NCI-H1092 (cell line): Measurements from ENCODE around the gene INPP1.
"Not testable (repeated sequence)": the region's sequence is repeated elsewhere in the genome, so short reads cannot be mapped to it uniquely, and the experiment has no call there.

ENCODE experiments used
- DNase-seq: peaks from one replicate; lab custom pipeline; 2025; lab: John Stamatoyannopoulos, UW

The INPP1 gene

GRCh38 chr2:190334479-190335224, 8.7 kb upstream of the INPP1 start:
- DNase-seq = no peak

GRCh38 chr2:190335225-190335559, 8.2 kb upstream of the INPP1 start:
- DNase-seq = no peak

- not testable (repeated sequence) for DNase-seq
Observed at GRCh38 chr2:190335584-190335983, 7.8 kb upstream of the INPP1 start.

- no peak for DNase-seq
Observed at GRCh38 chr2:190336420-190336819, 7.0 kb upstream of the INPP1 start.

- DNase-seq = no peak
Observed at GRCh38 chr2:190338453-190338852, 4.9 kb upstream of the INPP1 start.

- DNase-seq = no peak
Observed at GRCh38 chr2:190339394-190339793, 4.0 kb upstream of the INPP1 start.

- no peak for DNase-seq
Observed at GRCh38 chr2:190340369-190340768, 3.0 kb upstream of the INPP1 start.

GRCh38 chr2:190342611-190343010, 778 bp upstream of the INPP1 start:
- DNase-seq = no peak

GRCh38 chr2:190343089-190343535, 277 bp upstream of the INPP1 start:
- no peak for DNase-seq

- peak; percentile 43 for DNase-seq
Observed at GRCh38 chr2:190344276-190344827, 963 bp downstream of the INPP1 start.

- no peak for DNase-seq
Observed at GRCh38 chr2:190350371-190350770, 7.0 kb downstream of the INPP1 start.

- DNase-seq = no peak
Observed at GRCh38 chr2:190351955-190352354, 8.6 kb downstream of the INPP1 start.

GRCh38 chr2:190352668-190353536, 9.5 kb downstream of the INPP1 start:
- peak; percentile 44 for DNase-seq

GRCh38 chr2:190353537-190353899, 10.1 kb downstream of the INPP1 start:
- DNase-seq = no peak

- DNase-seq = no peak
Observed at GRCh38 chr2:190354003-190354690, 10.8 kb downstream of the INPP1 start.

- DNase-seq = no peak
Observed at GRCh38 chr2:190355968-190356644, 12.7 kb downstream of the INPP1 start.

GRCh38 chr2:190357600-190357999, 14.2 kb downstream of the INPP1 start:
- no peak for DNase-seq

- DNase-seq = not testable (repeated sequence)
Observed at GRCh38 chr2:190358655-190359448, 15.5 kb downstream of the INPP1 start.

- DNase-seq = no peak
Observed at GRCh38 chr2:190360561-190360960, 17.2 kb downstream of the INPP1 start.

- DNase-seq = no peak
Observed at GRCh38 chr2:190360965-190361364, 17.6 kb downstream of the INPP1 start.

- DNase-seq = no peak
Observed at GRCh38 chr2:190361572-190361971, 18.2 kb downstream of the INPP1 start.
